H9 (cell line): Measurements from ENCODE around the gene APP. TPM values are rescaled to one million over a fixed set of nuclear protein-coding genes. Genes with fewer than 3 reads are reported as not detected.

Experiments used
- DNase-seq: peaks from one replicate; pipeline ENCODE4 v3.0.0-alpha.2; 2017
- H2AFZ ChIP-seq: one replicate; pipeline ENCODE4 v1.6.1; 2013; ENCODE audit warnings: mild to moderate bottlenecking, low read length, control low read depth, moderate library complexity
- H2AK5ac ChIP-seq: 2 replicates; pipeline ENCODE4 v1.6.1; 2013; ENCODE audit warnings: low read length, control low read depth, mixed read lengths; ENCODE audit not compliant: insufficient read length
- H2BK120ac ChIP-seq: one replicate; pipeline ENCODE4 v1.6.1; 2013; ENCODE audit warnings: low read depth, mild to moderate bottlenecking, low read length, control low read depth, inconsistent platforms; ENCODE audit not compliant: poor library complexity, severe bottlenecking
- H2BK12ac ChIP-seq: 2 replicates; pipeline ENCODE4 v1.6.1; 2013; ENCODE audit warnings: low read length, control low read depth, mixed read lengths, low read depth; ENCODE audit not compliant: insufficient read length
- H2BK15ac ChIP-seq: 2 replicates; pipeline ENCODE4 v1.6.1; 2013; ENCODE audit warnings: low read depth, low read length, control low read depth
- H2BK20ac ChIP-seq: one replicate; pipeline ENCODE4 v1.6.1; 2013; ENCODE audit warnings: low read depth, mild to moderate bottlenecking, low read length, control low read depth, inconsistent platforms; ENCODE audit not compliant: poor library complexity, severe bottlenecking
- H2BK5ac ChIP-seq: 2 replicates; pipeline ENCODE4 v1.6.1; 2013; ENCODE audit warnings: low read length, control low read depth, mixed read lengths; ENCODE audit not compliant: insufficient read length
- H3K14ac ChIP-seq: 2 replicates; pipeline ENCODE4 v1.6.1; 2013; ENCODE audit warnings: low read length, control low read depth; ENCODE audit not compliant: insufficient read depth
- H3K18ac ChIP-seq: 2 replicates; pipeline ENCODE4 v1.6.1; 2013; ENCODE audit warnings: low read depth, mild to moderate bottlenecking, mixed read lengths, low read length, control low read depth; ENCODE audit not compliant: insufficient read length
- H3K23ac ChIP-seq: 2 replicates; pipeline ENCODE4 v1.6.1; 2013; ENCODE audit warnings: low read length, control low read depth, mixed read lengths, low read depth; ENCODE audit not compliant: insufficient read length
- H3K23me2 ChIP-seq: 2 replicates; pipeline ENCODE4 v1.6.1; 2013; ENCODE audit warnings: low read depth, mild to moderate bottlenecking, mixed read lengths, low read length, control low read depth; ENCODE audit not compliant: insufficient read length, poor library complexity, severe bottlenecking
- H3K27ac ChIP-seq: 2 replicates; pipeline ENCODE4 v1.5.1; 2013; ENCODE audit warnings: low read length, control low read depth, mixed read lengths, low read depth; ENCODE audit not compliant: insufficient read length
- H3K27me3 ChIP-seq: 2 replicates; pipeline ENCODE4 v1.6.1; 2013; ENCODE audit warnings: low read length, control low read depth, inconsistent platforms; ENCODE audit not compliant: insufficient read depth
- H3K4ac ChIP-seq: 2 replicates; pipeline ENCODE4 v1.6.1; 2013; ENCODE audit warnings: low read depth, mild to moderate bottlenecking, control low read depth, inconsistent platforms, low read length, moderate library complexity
- H3K4me1 ChIP-seq: 2 replicates; pipeline ENCODE4 v1.6.1; 2013; ENCODE audit warnings: low read length, control low read depth, inconsistent platforms; ENCODE audit not compliant: insufficient read depth
- H3K4me2 ChIP-seq: 2 replicates; pipeline ENCODE4 v1.6.1; 2013; ENCODE audit warnings: low read length, control low read depth, mixed read lengths; ENCODE audit not compliant: insufficient read length, insufficient read depth
- H3K56ac ChIP-seq: 2 replicates; pipeline ENCODE4 v1.6.1; 2013; ENCODE audit warnings: low read depth, mild to moderate bottlenecking, mixed read lengths, low read length, control low read depth; ENCODE audit not compliant: insufficient read length
- H3K79me1 ChIP-seq: 2 replicates; pipeline ENCODE4 v1.6.1; 2013; ENCODE audit warnings: low read depth, mild to moderate bottlenecking, moderate library complexity, low read length, control low read depth, inconsistent platforms; ENCODE audit not compliant: insufficient read depth, poor library complexity, severe bottlenecking
- H3K79me2 ChIP-seq: 2 replicates; pipeline ENCODE4 v1.6.1; 2013; ENCODE audit warnings: low read length, control low read depth, inconsistent platforms; ENCODE audit not compliant: insufficient read depth
- H3K9ac ChIP-seq: 2 replicates; pipeline ENCODE4 v1.6.1; 2013; ENCODE audit warnings: low read length, control low read depth, mixed read lengths; ENCODE audit not compliant: insufficient read length; ENCODE audit errors: extremely low read depth
- H3K9me3 ChIP-seq: one replicate; pipeline ENCODE4 v1.6.1; 2013; ENCODE audit warnings: low read depth, low read length, inconsistent platforms; ENCODE audit not compliant: control insufficient read depth
- H3T11ph ChIP-seq: one replicate; pipeline ENCODE4 v1.6.1; 2013; ENCODE audit warnings: mild to moderate bottlenecking, low read length, control low read depth, inconsistent platforms
- H4K20me1 ChIP-seq: one replicate; pipeline ENCODE4 v1.6.1; 2013; ENCODE audit not compliant: control insufficient read depth, insufficient read length, insufficient read depth
- H4K5ac ChIP-seq: 2 replicates; pipeline ENCODE4 v1.6.1; 2013; ENCODE audit warnings: low read depth, mild to moderate bottlenecking, mixed read lengths, low read length, control low read depth; ENCODE audit not compliant: insufficient read length
- H4K8ac ChIP-seq: replicated peaks from 2 replicates; pipeline ENCODE4 v1.6.1; 2013; ENCODE audit warnings: low read length, control low read depth, mixed read lengths, low read depth; ENCODE audit not compliant: insufficient read length
- H4K91ac ChIP-seq: 2 replicates; pipeline ENCODE4 v1.6.1; 2013; ENCODE audit warnings: low read depth, mild to moderate bottlenecking, moderate library complexity, mixed read lengths, low read length, control low read depth; ENCODE audit not compliant: insufficient read length
- H3K27ac Mint-ChIP-seq, 3 experiments: 2 replicates in 2 of 3; 3 replicates in 1 of 3; pipeline ENCODE4 v1.8.0; 2020 to 2021; ENCODE audit warnings: mixed read lengths in 3 of 3, mild to moderate bottlenecking in 1 of 3, moderate library complexity in 1 of 3
- H3K27me3 Mint-ChIP-seq: 2 replicates; pipeline ENCODE4 v1.8.0; 2021; ENCODE audit warnings: low read depth, mild to moderate bottlenecking, moderate library complexity, mixed read lengths
- H3K36me3 Mint-ChIP-seq, 3 experiments: 2 replicates in 2 of 3; 3 replicates in 1 of 3; pipeline ENCODE4 v1.8.0; 2020 to 2021; ENCODE audit warnings: low read depth in 3 of 3, mixed read lengths in 3 of 3; ENCODE audit not compliant: insufficient read depth in 1 of 3
- H3K4me1 Mint-ChIP-seq, 2 experiments: 2 replicates each; pipeline ENCODE4 v1.8.0; 2020; ENCODE audit warnings: mixed read lengths in 2 of 2
- H3K4me3 Mint-ChIP-seq, 2 experiments: 2 replicates in 1 of 2; 3 replicates in 1 of 2; pipeline ENCODE4 v1.8.0; 2020 to 2021; ENCODE audit warnings: mild to moderate bottlenecking in 2 of 2, mixed read lengths in 2 of 2, moderate library complexity in 1 of 2
- H3K9me3 Mint-ChIP-seq, 2 experiments: 2 replicates in 1 of 2; 3 replicates in 1 of 2; pipeline ENCODE4 v1.8.0; 2020; ENCODE audit warnings: mild to moderate bottlenecking in 2 of 2, mixed read lengths in 2 of 2, moderate library complexity in 1 of 2
- WGBS: extraction: QIAGEN DNeasy Blood & Tissue Kit; methylation state at CpG from one replicate; pipeline ENCODE4 v1.1.7; 2013; ENCODE audit warnings: missing lambda C conversion rate, low lambda C conversion rate, mixed read lengths; ENCODE audit not compliant: insufficient read length; ENCODE audit errors: extremely low coverage; 5-methylcytosine and 5-hydroxymethylcytosine counted together
- total RNA-seq: library from RNA; stranded (reverse); gene quantifications from 2 replicates; pipeline ENCODE4 v1.2.1, GENCODE V29; 2021
- TF ChIP-seq, protein P1 (sequence below): fragments of 200-600 bp; sonication (generic); conservative IDR thresholded peaks from 3 replicates; pipeline ENCODE4 v1.8.0; 2021; ENCODE audit warnings: antibody characterized with exemption, mild to moderate bottlenecking

The APP gene
- total RNA-seq, 1 experiment from 2014 or later = 380 TPM

GRCh38 chr21:25987531-25987930 is 183.0 kb downstream of the APP start:
- Histone ChIP-seq H3K79me2 (no peaks in the 10 kb centered on the region), H3K14ac (no peak overlapping the region), H3K18ac (no peak overlapping the region), H2BK15ac (no peak overlapping the region), H3T11ph (no peak overlapping the region), H2AK5ac (no peak overlapping the region), H3K4me2 (no peak overlapping the region), H2BK120ac (no peak overlapping the region), H2BK12ac (no peak overlapping the region), H3K27ac (no peak overlapping the region), H2BK20ac (no peak overlapping the region), H4K5ac (no peak overlapping the region), H3K4ac (no peak overlapping the region), H3K27me3 (no peaks in the 10 kb centered on the region), H3K23me2 (no peaks in the 10 kb centered on the region), H4K20me1 (no peaks in the 10 kb centered on the region), H3K56ac (no peak overlapping the region), H3K9me3 (no peaks in the 10 kb centered on the region), H4K8ac (no peak overlapping the region), H3K4me1 (peaks cover 14% of the 10 kb centered on the region; the same call in 1 of the 2 replicates), H2AFZ (no peak overlapping the region), H3K23ac (no peak overlapping the region), H4K91ac (no peak overlapping the region), H3K79me1 (no peaks in the 10 kb centered on the region), H3K9ac (no peak overlapping the region), H2BK5ac (no peak overlapping the region)
- Mint-ChIP-seq H3K4me1 (peaks cover 40 to 43% of the 10 kb centered on the region in 2 experiments), H3K36me3 (peaks cover 13 to 24% (median 18%) of the 10 kb centered on the region in 3 experiments; a peak in 6 of 7 replicates), H3K27ac (peak overlapping the region; percentile 37 to 93 (median 85); a peak in 6 of 7 replicates), H3K27me3 (no peaks in the 10 kb centered on the region; the same call in 1 of the 2 replicates), H3K4me3 (no peak overlapping the region; a peak in 1 of 5 replicates), H3K9me3 (no peaks in the 10 kb centered on the region)
- DNase-seq = no peak
- no CpG with 5 or more reads among the region's 2 CpGs for WGBS
- TF ChIP-seq, protein P1, sequence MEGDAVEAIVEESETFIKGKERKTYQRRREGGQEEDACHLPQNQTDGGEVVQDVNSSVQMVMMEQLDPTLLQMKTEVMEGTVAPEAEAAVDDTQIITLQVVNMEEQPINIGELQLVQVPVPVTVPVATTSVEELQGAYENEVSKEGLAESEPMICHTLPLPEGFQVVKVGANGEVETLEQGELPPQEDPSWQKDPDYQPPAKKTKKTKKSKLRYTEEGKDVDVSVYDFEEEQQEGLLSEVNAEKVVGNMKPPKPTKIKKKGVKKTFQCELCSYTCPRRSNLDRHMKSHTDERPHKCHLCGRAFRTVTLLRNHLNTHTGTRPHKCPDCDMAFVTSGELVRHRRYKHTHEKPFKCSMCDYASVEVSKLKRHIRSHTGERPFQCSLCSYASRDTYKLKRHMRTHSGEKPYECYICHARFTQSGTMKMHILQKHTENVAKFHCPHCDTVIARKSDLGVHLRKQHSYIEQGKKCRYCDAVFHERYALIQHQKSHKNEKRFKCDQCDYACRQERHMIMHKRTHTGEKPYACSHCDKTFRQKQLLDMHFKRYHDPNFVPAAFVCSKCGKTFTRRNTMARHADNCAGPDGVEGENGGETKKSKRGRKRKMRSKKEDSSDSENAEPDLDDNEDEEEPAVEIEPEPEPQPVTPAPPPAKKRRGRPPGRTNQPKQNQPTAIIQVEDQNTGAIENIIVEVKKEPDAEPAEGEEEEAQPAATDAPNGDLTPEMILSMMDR = no peak
